ENCODE results near the gene KRT222.

KRT222 gene

DNA sequence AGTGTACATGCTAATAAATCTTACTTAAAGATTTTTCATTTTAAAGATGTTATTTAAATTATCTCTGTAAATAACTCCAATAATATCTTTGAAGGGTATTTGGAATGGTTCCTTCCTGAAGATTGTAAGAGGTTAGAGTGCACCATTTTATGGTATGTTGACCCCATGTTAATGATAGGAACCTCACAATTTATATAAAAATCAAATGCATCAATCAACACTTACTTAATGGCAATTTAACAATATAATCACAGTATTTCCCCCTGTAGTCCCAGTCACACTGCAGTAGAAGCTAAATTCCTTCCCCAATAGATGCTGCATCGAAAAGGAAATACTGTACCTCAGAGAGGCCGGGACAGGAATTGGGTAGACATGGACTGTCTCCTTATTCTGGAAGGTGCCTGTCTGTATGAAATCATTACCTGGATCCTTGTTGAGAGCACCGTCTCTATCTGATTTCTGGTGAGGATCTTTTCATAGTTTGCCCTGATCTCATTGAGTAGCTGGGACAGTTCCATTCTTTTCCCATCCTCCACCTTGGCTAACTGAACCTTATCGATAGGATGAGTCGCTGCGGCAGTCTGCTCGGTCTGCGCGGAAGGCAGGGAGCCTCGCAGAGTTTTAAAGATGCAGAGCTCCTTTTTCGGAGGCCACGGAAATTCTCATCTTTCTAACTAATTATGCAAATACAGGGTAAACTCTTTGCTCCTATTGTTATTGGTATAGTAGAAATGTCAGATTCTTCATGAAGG, at the start of gene KRT222:
Gene KRT222 (minus strand): TSS at position 596 of the 752 bp plus-strand sequence. CDS start 78 bp downstream, at position 518.
- DNase-seq (ENCODE audit: low read depth, low spot score), result no peak

DNA sequence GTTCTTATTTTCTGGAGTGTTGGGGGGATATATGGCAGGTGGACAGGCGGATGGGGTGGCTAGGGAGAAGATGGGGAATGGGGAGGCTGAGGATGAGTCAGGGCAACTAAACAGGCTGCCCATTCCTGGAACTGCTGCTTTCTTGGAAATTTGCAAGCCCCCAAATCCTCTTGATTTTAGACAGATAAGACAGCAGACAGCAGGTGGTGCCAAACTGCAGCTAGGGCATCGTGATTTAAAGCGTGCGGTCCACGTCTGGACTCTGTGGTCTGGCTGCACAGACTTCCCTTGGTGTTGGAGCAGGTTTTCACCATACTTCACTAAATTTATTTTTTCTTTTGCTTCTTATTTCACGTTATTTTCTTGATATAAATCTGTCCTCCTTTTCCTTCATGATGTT, 49.5 kb upstream of the KRT222 start:
- no peak for DNase-seq (ENCODE audit: low read depth, low spot score)

DNA sequence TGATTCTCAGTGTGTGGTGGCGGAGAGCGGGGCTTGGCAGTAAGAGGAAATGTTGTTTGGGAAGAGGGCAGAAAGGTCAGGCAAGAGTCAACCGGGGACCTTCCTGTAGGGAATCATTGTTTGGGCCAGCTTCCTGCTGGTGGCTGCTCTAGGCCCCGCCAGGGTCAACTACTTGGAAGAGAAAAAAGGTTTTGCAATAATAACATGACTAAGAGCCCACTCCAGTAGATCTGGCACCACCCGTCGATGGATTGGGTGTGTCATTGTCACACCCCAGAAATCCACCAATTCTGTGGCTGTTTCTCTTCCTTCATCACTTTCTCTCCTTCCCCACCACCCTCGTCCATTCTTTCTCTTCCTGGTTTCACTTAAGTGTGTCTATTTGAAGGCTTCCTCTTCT, 42.8 kb upstream of the KRT222 start:
- DNase-seq (ENCODE audit: low read depth, low spot score), result no peak

DNA sequence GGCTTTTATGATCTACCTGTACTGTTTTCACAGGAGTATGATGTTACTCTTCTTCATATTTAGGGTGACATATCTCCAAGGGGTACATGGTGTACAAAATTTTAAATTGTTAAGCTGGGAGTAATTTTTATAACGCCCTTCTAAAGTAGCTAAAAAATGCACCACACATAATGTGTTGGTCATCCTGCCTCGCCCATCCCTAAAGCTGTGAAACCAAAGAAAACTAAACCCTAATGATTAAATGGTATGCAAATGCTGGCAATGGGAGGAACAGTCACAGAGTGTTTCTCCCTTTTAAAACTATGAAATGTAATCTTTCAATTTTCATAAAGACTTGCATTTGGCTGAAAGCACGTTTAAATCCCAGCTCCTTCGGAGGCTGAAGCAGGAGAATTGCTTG, 40.6 kb upstream of the KRT222 start:
- DNase-seq (ENCODE audit: low read depth, low spot score), result no peak

DNA sequence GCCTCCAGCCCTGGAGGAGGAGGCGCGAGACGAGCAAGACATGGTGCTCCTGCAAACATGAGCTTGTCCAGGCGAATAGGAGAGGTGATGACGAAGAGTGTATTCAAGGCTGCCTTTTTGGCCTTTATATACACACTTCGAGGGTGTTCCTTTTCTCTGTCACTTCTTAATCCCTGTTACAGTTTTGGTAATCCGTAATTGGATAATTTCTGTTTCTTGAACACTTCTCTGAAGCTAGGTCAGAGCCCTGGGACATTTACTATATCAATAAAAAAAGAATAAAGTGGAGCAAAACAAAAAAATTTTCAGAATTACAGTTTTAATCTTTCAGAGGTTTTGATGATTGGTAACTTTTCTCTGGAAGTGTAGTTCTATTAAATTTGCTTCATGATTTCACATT, 38.7 kb upstream of the KRT222 start, which contains the start of gene KRT24:
Gene KRT24 (minus strand): TSS at position 101 of the 400 bp plus-strand sequence. CDS start 59 bp downstream, at position 42.
- DNase-seq (ENCODE audit: low read depth, low spot score), result no peak

DNA sequence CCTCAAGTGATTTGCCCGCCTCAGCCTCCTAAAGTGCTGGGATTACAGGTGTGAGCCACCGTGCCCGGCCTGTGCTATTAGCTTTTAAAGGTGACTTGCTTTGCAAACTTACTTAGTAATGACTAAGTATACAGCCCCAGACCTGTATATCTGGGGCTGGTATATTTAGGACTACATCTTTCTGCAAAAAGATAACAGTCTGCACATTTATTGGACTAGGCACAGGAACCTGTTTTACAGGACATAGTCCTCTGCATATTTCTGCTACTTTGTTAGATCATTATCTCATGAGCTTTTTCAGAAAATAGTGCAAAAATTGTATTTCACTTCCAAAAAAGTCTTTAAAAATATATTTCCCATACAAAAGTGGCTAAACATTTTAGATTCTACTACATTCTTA, 37.3 kb upstream of the KRT222 start:
- no peak for DNase-seq (ENCODE audit: low read depth, low spot score)

DNA sequence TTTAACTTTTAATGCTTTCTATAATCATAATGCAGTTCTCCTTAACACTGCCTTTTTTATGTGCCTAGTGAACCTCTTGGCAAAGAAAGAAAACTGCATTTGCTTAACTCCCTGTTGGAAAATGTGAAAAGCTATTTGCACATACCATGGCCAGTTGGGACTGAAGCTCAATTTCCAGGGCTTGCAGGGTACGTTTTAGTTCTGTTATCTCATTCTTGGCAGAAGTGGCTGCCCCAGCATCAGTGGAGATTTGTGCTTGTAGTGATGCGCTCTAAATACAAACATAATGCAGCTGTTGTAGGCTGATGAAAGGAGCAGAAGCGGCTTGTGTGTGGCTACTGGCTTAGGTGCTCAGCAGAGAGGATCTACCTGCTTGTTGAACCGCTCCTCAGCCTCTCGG, 34.9 kb upstream of the KRT222 start:
- no peak for DNase-seq (ENCODE audit: low read depth, low spot score)

DNA sequence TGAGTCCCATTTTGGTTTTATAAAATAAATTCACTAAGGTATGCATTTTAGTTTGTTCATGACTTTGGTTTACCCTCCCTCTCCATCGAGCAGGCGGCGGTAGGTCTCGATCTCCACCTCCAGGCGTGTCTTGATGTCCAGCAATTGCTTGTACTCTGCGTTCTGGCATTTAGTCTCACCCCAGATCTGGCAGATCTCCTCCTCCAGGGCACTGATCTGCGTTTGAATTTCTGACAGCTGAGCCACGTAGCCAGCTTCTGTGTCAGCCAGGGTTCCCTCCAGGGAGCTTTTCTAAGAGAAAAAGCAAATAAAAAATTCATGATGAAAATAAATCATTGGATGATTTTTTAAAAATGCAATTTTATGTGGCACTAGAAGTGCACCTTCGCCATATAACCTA, 34.4 kb upstream of the KRT222 start:
- DNase-seq (ENCODE audit: low read depth, low spot score), result no peak

DNA sequence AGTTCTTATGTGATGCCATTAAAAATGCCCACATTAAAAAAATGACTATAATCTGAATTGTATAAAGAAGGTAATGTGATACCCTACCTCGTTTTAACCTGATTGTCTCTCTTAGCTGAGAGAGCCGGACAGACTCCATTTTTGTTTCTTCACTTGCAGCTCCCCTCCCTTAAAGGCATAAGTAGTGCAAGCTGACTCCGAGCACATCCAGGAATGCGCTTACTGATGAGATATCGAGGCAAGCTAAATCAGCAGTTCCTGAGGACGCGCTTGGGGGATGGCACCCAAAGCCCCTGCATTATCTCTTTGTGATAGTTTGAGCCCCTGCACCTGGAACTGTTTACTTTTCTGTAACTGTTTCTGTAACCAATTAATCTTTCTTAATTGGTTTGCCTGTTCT, 32.3 kb upstream of the KRT222 start:
- no peak for DNase-seq (ENCODE audit: low read depth, low spot score)

DNA sequence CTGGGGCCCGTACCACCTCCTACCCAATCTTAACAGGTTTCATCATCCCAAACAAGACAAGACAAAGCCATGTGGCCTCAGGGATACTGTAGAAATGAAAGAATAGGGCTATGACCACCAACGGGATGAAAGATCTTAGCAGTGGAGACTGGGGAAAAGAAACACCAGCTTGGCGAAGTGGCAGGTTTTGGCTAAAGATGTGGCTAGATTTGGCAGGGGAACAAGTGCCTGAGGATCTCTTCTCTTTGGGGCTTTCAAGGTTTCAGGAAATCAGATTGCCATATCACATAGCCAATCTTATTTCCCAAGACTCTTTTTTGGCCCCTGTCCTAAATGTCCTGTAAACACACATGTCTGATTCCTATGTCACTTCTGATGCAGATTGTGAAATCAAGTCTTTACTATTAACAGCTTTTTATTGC, 31.7 kb upstream of the KRT222 start:
- DNase-seq (ENCODE audit: low read depth, low spot score), result no peak

DNA sequence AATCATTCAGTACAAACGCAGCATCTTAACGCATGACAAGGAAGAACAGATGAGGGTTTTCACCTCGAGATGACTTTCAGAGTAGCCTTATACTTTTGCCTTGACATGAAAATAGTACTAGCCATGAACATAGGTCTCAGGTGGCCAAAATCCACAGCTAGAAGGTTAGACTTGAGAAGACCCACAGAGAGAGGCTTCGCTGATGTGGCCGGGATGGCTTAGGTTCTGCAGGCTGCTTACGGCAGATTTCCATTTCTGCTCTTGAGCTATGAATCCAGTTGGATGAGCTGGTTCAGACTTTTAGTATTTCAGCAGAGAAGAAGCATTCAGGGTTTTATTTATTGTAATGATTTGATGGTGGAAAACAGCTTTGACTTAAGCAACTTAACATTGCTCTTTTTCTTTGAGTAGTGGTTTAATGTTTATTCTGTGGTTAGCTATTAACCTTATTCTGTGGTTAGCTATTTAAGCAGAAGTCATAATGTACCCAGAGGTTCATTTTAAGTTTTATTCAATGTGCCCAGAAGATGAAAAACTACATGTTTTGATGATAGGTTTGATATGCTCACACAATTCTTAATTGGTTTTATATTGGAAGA, 31.0 kb upstream of the KRT222 start:
- no peak for DNase-seq (ENCODE audit: low read depth, low spot score)

DNA sequence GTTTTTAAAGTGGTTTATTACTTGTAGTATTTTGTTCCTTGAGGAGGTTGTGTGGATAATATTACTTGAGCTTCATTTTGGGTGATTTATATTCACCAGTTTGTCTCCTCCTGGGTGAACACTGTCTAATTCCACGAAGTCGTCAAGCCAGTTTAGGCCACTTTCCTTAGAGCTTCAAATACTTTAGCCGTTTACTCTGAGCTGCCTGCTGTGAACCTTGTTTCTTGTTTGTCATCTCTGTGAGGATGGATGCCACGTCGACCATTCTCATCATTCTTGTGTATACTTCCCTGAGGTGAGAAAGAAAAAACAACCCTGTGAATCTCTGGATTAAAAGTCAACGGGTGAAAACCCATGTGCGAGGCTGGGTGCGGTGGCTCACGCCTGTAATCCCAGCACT, 29.6 kb upstream of the KRT222 start:
- no peak for DNase-seq (ENCODE audit: low read depth, low spot score)

DNA sequence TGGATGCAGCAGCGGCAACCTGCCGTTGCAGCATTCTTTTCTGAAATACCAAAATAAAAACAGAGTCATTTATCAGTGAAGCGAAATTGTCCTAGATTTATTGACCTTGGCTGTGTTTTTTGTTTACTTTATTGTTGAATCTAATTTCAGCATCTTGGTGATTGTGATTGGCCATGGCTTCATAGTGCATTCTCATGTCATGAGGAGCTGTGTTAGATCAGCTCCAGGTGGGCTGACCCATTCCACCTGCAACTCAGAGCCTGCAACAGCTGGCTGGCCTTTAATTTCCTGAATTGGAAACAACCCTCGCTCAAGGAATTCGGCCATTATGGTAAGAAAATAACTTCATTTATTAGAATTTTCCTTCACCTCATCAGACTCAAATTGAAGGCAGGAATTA, 22.1 kb upstream of the KRT222 start:
- DNase-seq (ENCODE audit: low read depth, low spot score), result no peak

DNA sequence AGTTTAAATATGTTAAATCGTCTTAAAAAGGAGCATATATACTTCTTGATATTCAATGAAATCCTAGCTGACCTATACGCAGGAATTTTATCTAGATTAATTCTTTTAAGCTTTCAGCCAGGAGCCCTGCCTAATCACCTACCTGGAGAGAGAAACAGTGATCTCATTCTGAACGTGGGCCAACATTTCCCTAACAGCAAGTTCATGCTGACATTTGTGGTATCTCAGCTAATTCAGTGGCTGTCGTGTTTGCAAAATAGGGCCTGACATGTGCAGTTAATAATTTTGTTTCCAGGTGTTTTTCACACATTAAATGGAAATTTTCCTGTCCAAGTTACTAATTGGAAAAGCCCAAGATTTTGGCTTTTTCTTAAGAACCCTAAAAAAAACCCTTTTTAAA, 21.2 kb upstream of the KRT222 start:
- DNase-seq (ENCODE audit: low read depth, low spot score), result no peak

DNA sequence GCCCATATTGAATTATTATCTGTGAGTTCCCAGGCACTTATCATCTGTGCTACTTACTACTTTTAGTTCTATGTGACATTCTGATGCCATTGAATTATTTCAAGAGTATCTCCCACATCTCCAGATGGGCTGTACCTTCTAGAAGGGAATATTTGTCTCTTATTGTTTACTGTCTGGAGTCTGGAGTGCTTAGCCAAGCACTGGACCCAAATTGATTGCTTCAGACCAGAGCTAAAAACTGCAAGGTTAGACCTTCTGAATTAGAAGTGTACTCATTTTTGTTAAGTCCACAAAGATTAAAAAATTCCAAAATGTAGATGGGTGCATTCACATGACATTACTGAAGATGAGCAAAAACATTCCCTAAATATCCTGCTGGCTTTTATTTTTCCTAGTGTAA, 16.0 kb upstream of the KRT222 start:
- no peak for DNase-seq (ENCODE audit: low read depth, low spot score)

DNA sequence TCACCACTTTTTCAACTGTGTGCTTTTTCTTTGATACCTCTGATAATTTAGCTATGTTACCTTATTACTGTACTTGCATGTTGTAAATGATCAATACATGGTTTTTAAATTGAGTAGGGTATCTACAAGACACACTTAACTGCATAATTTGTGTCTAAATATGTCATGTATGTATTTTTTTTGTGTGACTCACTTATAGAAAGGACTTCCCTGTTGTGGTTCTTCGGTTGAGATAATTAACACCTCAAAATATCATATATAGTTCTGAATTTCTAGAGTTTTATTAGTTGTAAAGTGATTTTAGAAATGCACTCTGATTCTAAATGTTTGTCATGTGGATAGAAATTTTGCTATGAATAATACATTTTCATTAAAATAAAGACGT, 14.5 kb upstream of the KRT222 start:
- no peak for DNase-seq (ENCODE audit: low read depth, low spot score)

DNA sequence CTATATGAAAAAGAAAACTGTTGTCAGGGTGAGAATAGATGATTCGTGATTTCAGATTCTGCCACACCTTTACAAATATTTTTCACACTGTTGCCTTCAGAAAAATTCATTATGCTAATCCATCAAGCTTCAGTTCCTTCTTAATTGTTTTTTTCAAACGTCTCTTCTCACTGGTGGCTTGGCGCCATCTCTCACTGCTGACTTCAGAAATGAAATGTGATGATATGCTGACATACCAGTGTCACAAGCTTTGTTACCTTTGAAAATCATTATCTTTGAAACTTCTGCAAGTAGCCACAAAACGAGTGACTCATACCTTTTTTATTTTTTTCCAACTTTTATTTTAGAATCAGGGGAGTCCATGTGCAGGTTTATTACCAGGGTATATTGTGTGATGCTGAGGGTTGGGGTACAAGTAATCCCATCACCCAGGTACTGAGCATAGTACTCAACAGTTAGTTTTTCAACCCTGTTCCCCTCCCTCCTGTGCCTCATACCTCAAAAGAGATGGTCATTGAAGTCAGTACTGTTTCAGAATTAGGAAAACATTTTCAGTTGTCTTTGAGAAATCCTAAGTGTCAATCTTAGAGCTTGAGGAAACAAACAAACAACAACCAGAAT, 14.0 kb upstream of the KRT222 start:
- DNase-seq (ENCODE audit: low read depth, low spot score), result no peak

DNA sequence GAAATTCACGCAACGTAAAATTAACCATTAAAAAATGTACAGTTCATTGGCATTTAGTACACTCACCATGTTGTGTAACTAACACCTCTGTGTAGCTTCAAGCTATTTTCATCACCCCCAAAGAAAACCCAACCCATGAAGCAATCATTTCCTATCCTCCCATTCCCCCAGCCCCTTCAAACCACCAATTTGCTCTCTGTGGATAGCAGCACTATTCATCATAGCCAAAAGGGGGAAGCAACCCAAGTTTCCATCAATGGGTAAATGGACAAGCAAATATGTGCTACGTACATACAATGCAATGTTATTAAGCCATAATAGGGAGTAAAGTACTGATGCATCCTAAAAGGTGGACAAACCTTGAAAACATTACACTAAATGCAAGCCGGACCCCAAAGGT, 10.9 kb upstream of the KRT222 start:
- DNase-seq (ENCODE audit: low read depth, low spot score), result no peak

DNA sequence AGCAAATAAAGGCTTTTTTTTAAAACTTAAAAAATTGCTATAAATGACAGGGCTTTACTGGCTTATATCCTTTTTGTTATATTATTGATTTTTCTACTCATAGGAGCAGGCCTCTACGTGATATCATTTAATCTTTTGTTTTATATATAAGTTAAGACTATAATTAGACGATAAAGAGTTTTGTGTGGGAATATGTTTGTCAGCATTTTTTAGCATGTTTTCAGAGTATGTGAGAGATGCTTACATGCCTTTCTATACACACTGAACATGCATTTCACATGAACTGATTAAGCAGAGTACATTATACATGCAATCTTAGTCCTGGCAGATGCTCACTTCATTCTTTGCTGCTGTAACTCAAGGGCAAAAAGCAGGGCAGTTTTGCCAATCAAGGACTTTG, 7.7 kb upstream of the KRT222 start:
- DNase-seq (ENCODE audit: low read depth, low spot score), result no peak

DNA sequence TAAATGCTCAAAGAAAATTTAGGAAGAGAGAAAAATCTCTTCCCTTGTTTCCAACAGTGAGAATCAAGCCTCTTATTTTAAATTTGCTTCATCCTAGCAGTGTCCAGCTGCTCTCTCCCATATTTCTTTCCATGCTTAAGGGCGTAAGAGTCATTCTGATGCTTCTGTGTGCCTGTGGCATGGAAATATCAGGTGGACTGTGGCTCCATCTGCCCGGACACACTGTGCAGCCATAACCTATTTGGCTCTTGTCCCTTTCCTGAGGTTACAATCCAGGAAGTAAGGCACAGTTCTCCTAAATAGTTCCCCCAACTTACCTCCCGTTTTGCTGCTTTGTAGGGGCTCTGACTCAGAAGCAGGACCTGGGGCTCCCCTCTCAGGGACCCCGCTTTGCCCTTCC, 6.3 kb upstream of the KRT222 start:
- DNase-seq (ENCODE audit: low read depth, low spot score), result no peak

DNA sequence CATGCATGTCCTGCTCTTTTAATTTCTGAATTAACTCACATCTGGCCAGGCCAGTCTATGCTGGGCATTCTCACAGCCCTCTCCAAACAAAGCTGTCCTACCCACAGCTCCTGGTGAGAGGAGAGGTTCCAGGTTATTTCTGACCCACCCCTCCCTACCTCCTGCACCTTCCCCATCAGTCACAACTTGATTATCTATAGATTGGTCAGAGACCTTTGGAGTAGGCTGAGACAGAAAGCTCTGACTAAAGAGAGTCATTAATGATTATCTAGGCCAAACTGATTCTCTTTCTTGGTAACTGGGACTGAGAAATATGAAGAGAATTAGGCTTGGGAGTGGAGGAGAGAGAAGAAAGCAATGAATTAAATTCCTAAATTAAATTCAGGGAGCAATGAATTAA, 1.4 kb upstream of the KRT222 start:
- DNase-seq (ENCODE audit: low read depth, low spot score), result no peak

DNA sequence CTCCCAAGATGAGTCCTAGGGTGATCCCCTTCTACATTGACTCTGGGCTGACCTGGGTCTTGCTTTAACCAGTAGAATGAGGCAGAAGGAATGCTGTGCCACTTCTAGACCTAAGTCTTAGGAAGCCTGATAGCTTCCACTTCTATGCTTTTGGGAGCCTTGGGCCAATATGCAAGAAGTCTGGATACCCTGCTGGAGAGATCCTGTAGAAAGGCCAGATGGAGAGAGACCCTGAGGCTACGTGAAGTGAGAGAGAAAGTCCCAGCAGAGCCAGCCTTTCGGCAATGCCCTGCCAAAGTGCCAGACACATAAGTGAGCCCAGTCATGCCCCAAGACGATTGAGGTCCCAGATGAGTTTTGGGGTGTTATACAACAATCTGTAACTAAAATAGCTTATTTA, 1.7 kb downstream of the KRT222 start:
- no peak for DNase-seq (ENCODE audit: low read depth, low spot score)

DNA sequence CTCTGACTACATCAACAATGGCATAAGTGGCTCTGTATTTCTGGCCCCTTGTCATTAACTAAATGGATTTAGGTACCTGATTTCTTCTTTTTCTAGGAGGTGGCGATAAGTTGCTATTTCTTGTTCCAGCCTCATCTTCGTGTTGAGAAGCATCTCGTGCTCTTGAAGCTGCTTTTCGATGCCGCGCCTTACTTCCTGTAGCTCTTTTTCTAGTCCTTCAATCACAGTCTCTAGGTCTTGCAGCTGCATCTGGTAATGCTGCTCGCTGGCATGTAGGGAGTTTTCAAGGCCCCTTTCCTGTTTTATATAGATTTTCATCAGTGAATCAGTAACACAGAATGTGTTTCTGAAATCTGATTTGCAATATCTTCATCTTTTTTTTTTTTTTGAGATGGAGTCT, 5.1 kb downstream of the KRT222 start:
- DNase-seq (ENCODE audit: low read depth, low spot score), result no peak

All from activated naive CD8-positive, alpha-beta T cell treated with anti-CD3 and anti-CD28 coated beads, Interleukin-2, amount 50 U/mL, for 16 hours (primary cell).